ENCODE results near the gene SYT15B. TPM values are rescaled to one million over a fixed set of nuclear protein-coding genes. Genes with fewer than 3 reads are reported as not detected.
A peak's percentile ranks its signal among the peaks of the same experiment; 100 is the strongest.
"Not testable (repeated sequence)": the region's sequence is repeated elsewhere in the genome, so short reads cannot be mapped to it uniquely, and the experiment has no call there.

SYT15B gene
- total and polyA plus RNA-seq, 5 donors: 0.79 to 2.2 (median 1.0) TPM

GRCh38 chr10:47725047-47725446 is 38.3 kb downstream of the SYT15B start:
- H3K9me3 ChIP-seq (ENCODE audit: control insufficient read depth, low read length); DNase-seq; H3K27me3 ChIP-seq (ENCODE audit: control insufficient read depth, insufficient read depth); H3K4me1 ChIP-seq (ENCODE audit: control insufficient read depth, insufficient read depth, low read length); H3K4me3 ChIP-seq (ENCODE audit: low read length); H3K27ac ChIP-seq (ENCODE audit: low read length); intact Hi-C loops (cut with DNase I): not testable (repeated sequence)
- WGBS: no CpG with 5 or more reads among the region's 3 CpGs
- peak in 1 of 2 donors; percentile 36 for ATAC-seq

GRCh38 chr10:47724119-47724518 is 39.3 kb downstream of the SYT15B start:
- DNase-seq; H3K4me1 ChIP-seq (ENCODE audit: control insufficient read depth, insufficient read depth, low read length); ATAC-seq; H3K27me3 ChIP-seq (ENCODE audit: control insufficient read depth, insufficient read depth); H3K4me3 ChIP-seq (ENCODE audit: low read length); intact Hi-C loops (cut with DNase I); H3K27ac ChIP-seq (ENCODE audit: low read length); H3K9me3 ChIP-seq (ENCODE audit: control insufficient read depth, low read length): not testable (repeated sequence)
- WGBS: 69% methylated on average over 5 of the region's 6 CpGs

- H3K27me3 ChIP-seq (ENCODE audit: control insufficient read depth, insufficient read depth); ATAC-seq; intact Hi-C loops (cut with DNase I); H3K4me1 ChIP-seq (ENCODE audit: control insufficient read depth, insufficient read depth, low read length); DNase-seq; H3K4me3 ChIP-seq (ENCODE audit: low read length); H3K9me3 ChIP-seq (ENCODE audit: control insufficient read depth, low read length); H3K27ac ChIP-seq (ENCODE audit: low read length): not testable (repeated sequence)
- 77% methylated on average over 2 of the region's 3 CpGs for WGBS
Observed at GRCh38 chr10:47723362-47723761, 40.0 kb downstream of the SYT15B start.

GRCh38 chr10:47717011-47717769 is 46.2 kb downstream of the SYT15B start:
- intact Hi-C loops (cut with DNase I); H3K27me3 ChIP-seq (ENCODE audit: control insufficient read depth, insufficient read depth); H3K4me3 ChIP-seq (ENCODE audit: low read length); DNase-seq; ATAC-seq; H3K4me1 ChIP-seq (ENCODE audit: control insufficient read depth, insufficient read depth, low read length); H3K27ac ChIP-seq (ENCODE audit: low read length); H3K9me3 ChIP-seq (ENCODE audit: control insufficient read depth, low read length): not testable (repeated sequence)
- 94% methylated on average over 4 of the region's 8 CpGs for WGBS

Other genes starting within 250 kb of the SYT15B start
- gene AGAP9, start 240.0 kb downstream of the SYT15B start, total RNA-seq: 1 to 10 TPM; 3.3 to 4.6 (median 4.0) TPM
- 4.9 TPM for gene AGAP9, start 240.0 kb downstream of the SYT15B start, polyA plus RNA-seq
- under 1 TPM; 0.39 to 0.76 (median 0.53) TPM for gene NPY4R2, start 155.1 kb upstream of the SYT15B start, total RNA-seq
- 0.14 TPM for gene NPY4R2, start 155.1 kb upstream of the SYT15B start, polyA plus RNA-seq
- not detected for gene FAM25C, start 236.2 kb upstream of the SYT15B start, total RNA-seq
- gene FAM25C, start 236.2 kb upstream of the SYT15B start, polyA plus RNA-seq: not detected